Measurements from ENCODE around the gene C16orf90.

DNA sequence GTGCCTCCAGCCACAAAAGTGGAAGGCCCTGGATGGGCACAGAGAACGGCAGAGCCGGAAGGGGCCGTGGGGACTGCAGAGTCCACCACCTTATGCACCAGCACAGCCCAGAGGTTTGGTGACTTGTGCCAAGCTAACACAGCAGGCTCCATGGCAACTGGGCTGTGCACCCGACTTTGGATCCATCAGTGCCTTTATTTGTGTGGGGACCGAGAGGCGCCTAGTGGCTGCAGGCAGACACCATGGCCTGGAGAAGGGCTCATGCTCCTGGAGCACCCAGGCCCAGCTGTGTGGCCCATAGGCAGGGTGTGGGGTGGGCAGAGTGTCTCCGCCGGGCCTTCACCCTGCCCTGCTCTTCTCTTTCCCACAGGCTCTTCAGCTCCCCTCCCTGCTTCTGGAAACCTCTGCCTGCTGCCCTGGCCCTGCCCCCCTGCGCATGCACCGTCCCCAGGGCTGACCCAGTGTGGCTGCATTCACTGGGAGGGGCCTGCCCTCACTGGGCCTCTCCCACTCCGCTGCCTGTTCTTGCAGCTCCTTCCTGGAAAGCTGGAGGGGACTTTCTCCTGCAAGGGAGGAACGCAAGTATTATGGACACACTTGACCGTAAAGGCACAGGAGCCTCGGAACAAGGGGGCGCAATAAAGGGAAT, 10.1 kb downstream of the C16orf90 start:
- TF ChIP-seq, protein P1, sequence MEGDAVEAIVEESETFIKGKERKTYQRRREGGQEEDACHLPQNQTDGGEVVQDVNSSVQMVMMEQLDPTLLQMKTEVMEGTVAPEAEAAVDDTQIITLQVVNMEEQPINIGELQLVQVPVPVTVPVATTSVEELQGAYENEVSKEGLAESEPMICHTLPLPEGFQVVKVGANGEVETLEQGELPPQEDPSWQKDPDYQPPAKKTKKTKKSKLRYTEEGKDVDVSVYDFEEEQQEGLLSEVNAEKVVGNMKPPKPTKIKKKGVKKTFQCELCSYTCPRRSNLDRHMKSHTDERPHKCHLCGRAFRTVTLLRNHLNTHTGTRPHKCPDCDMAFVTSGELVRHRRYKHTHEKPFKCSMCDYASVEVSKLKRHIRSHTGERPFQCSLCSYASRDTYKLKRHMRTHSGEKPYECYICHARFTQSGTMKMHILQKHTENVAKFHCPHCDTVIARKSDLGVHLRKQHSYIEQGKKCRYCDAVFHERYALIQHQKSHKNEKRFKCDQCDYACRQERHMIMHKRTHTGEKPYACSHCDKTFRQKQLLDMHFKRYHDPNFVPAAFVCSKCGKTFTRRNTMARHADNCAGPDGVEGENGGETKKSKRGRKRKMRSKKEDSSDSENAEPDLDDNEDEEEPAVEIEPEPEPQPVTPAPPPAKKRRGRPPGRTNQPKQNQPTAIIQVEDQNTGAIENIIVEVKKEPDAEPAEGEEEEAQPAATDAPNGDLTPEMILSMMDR (conservative IDR thresholded peaks at IDR 0.05; ENCODE audit: low read depth, low read length): no peak
- TF ChIP-seq EZH2 (IDR thresholded peaks at IDR 0.05; ENCODE audit: low read length, unreplicated experiment): no peak

All from PC-3 (cell line).